HepG2 (cell line): ENCODE data around the gene FOXN3. TPM values are rescaled to one million over a fixed set of nuclear protein-coding genes. Genes with fewer than 3 reads are reported as not detected.

Experiments used
- ATAC-seq: fragments of 200-7000 bp; cut with Tn5 transposase; 3 replicates; pipeline ENCODE4 v1.9.1; 2020; ENCODE audit warnings: mild to moderate bottlenecking, moderate library complexity
- BruUV-seq: library from RNA; stranded (reverse); fragments of 400-500 nt; replicated peaks from 2 replicates; lab custom pipeline; 2021; lab: Mats Ljungman, UMichigan
- CTCF ChIA-PET: fragments of 300-600 bp; formaldehyde crosslinking; extraction: SDS; loops from one replicate; lab custom pipeline; 2021; ENCODE audit warnings: low total read pairs, inconsistent platforms, low intra/inter-chr PET ratio; lab: Yijun Ruan, JAX
- POLR2A ChIA-PET: fragments of 350-600 bp; sonication (Branson Sonifier 250); formaldehyde crosslinking; loops from one replicate; lab custom pipeline; 2020; ENCODE audit warnings: antibody characterized with exemption, inconsistent platforms; lab: Yijun Ruan, JAX
- DNase-seq: peaks from one replicate; pipeline ENCODE4 v3.0.0-alpha.2; 2015; ENCODE audit warnings: low spot score
- FAIRE-seq: peaks from 3 replicates; lab custom pipeline; 2011; peaks lifted over from hg19 to GRCh38; lab: Jason Lieb, UNC
- H2AFZ ChIP-seq: one replicate; pipeline ENCODE4 v1.6.1; 2011; ENCODE audit warnings: low read length, inconsistent platforms
- H3K27ac ChIP-seq: fragments of 300-600 bp; 3 replicates; pipeline ENCODE4 v1.8.0; 2011; ENCODE audit warnings: mixed run types, mild to moderate bottlenecking, mixed read lengths, low read length, inconsistent platforms; ENCODE audit not compliant: insufficient read depth; ENCODE audit errors: extremely low read length
- H3K27me3 ChIP-seq, 2 experiments: fragments of 200-600 bp in 1 of 2; 2 replicates in 1 of 2; 3 replicates in 1 of 2; pipeline versions ENCODE4 v1.6.0 to v1.8.0; 2011; ENCODE audit warnings: low read length in 2 of 2, mild to moderate bottlenecking in 2 of 2, moderate library complexity in 2 of 2, inconsistent platforms in 1 of 2; ENCODE audit not compliant: insufficient read depth in 2 of 2, control insufficient read depth in 1 of 2
- H3K36me3 ChIP-seq, 2 experiments: fragments of 200-600 bp in 1 of 2; replicated peaks in 1 of 2; 2 replicates in 1 of 2; 3 replicates in 1 of 2; pipeline versions ENCODE4 v1.5.1 to v1.8.0; 2011; ENCODE audit warnings: low read length in 2 of 2, inconsistent platforms in 1 of 2; ENCODE audit not compliant: insufficient read depth in 2 of 2, control insufficient read depth in 1 of 2
- H3K4me1 ChIP-seq: 2 replicates; pipeline ENCODE4 v1.5.1; 2012; ENCODE audit warnings: low read length, inconsistent platforms; ENCODE audit not compliant: insufficient read depth
- H3K4me2 ChIP-seq: 2 replicates; pipeline ENCODE4 v1.6.0; 2011; ENCODE audit warnings: low read depth, low read length, inconsistent platforms
- H3K4me3 ChIP-seq, 3 experiments: fragments of 200-600 bp in 1 of 3; sonication (generic), shearing (Covaris generic) in 1 of 3; replicated peaks in 1 of 3; 2 replicates each; pipeline ENCODE4 v1.5.1; 2011 to 2016; ENCODE audit warnings: low read length in 3 of 3, inconsistent platforms in 2 of 3, low read depth in 2 of 3, mild to moderate bottlenecking in 2 of 3, control low read depth in 1 of 3, mixed read lengths in 1 of 3; ENCODE audit not compliant: insufficient read depth in 1 of 3
- H3K79me2 ChIP-seq: one replicate; pipeline ENCODE4 v1.6.1; 2011; ENCODE audit warnings: low read length, inconsistent platforms; ENCODE audit not compliant: insufficient read depth
- H3K9ac ChIP-seq: 2 replicates; pipeline ENCODE4 v1.6.0; 2011; ENCODE audit warnings: mild to moderate bottlenecking, low read depth, low read length, inconsistent platforms; ENCODE audit not compliant: insufficient read depth
- H3K9me3 ChIP-seq: 2 replicates; pipeline ENCODE4 v1.5.1; 2012; ENCODE audit warnings: mild to moderate bottlenecking, low read length
- H4K20me1 ChIP-seq: 2 replicates; pipeline ENCODE4 v1.6.0; 2011; ENCODE audit warnings: inconsistent platforms, mild to moderate bottlenecking, low read length, moderate library complexity; ENCODE audit not compliant: insufficient read depth
- ADNP ChIP-seq: sonication (generic); formaldehyde crosslinking; IDR thresholded peaks from 2 replicates; pipeline ENCODE4 v1.4.0; 2020; ENCODE audit warnings: missing genetic modification reagents
- ATF1 ChIP-seq: IDR thresholded peaks from 2 replicates; pipeline ENCODE4 v1.6.1; 2016; ENCODE audit warnings: mild to moderate bottlenecking, control low read depth
- CAMTA2 ChIP-seq: sonication (generic); formaldehyde crosslinking; IDR thresholded peaks from 2 replicates; pipeline ENCODE4 v1.4.0; 2020; ENCODE audit warnings: mild to moderate bottlenecking, missing genetic modification reagents, borderline replicate concordance
- HMGA1 ChIP-seq: sonication (generic); formaldehyde crosslinking; conservative IDR thresholded peaks from 2 replicates; pipeline ENCODE4 v1.4.0; 2020; ENCODE audit warnings: missing genetic modification reagents
- MEF2D ChIP-seq: sonication (generic); formaldehyde crosslinking; IDR thresholded peaks from 2 replicates; pipeline ENCODE4 v1.5.1; 2020; ENCODE audit warnings: mild to moderate bottlenecking, missing genetic modification reagents
- NFIB ChIP-seq: sonication (generic); formaldehyde crosslinking; IDR thresholded peaks from 2 replicates; pipeline ENCODE4 v1.9.0; 2021; ENCODE audit warnings: missing genetic modification reagents, mild to moderate bottlenecking, borderline replicate concordance
- RAD51 ChIP-seq: fragments of 450-650 bp; IDR thresholded peaks from 2 replicates; pipeline ENCODE4 v1.6.1; 2016; ENCODE audit warnings: borderline replicate concordance
- REPIN1 ChIP-seq: sonication (generic); formaldehyde crosslinking; IDR thresholded peaks from 2 replicates; pipeline ENCODE4 v1.8.0; 2022; ENCODE audit warnings: missing genetic modification reagents, low read depth, mild to moderate bottlenecking, borderline replicate concordance
- ZFX ChIP-seq: sonication (generic); formaldehyde crosslinking; IDR thresholded peaks from 2 replicates; pipeline ENCODE4 v1.4.0; 2020; ENCODE audit warnings: mild to moderate bottlenecking, low read depth, missing genetic modification reagents, moderate library complexity
- ZNF160 ChIP-seq: sonication (generic); formaldehyde crosslinking; IDR thresholded peaks from 2 replicates; pipeline ENCODE4 v1.8.0; 2022; ENCODE audit warnings: mild to moderate bottlenecking, inconsistent platforms, missing genetic modification reagents
- ZNF350 ChIP-seq: sonication (generic); formaldehyde crosslinking; IDR thresholded peaks from 2 replicates; pipeline ENCODE4 v1.4.0; 2020; ENCODE audit warnings: mild to moderate bottlenecking, low read depth, missing genetic modification reagents, borderline replicate concordance
- ZNF552 ChIP-seq: sonication (generic); formaldehyde crosslinking; IDR thresholded peaks from 2 replicates; pipeline ENCODE4 v1.9.0; 2022; ENCODE audit warnings: missing genetic modification reagents, mild to moderate bottlenecking, borderline replicate concordance
- ZNF780A ChIP-seq: sonication (generic); formaldehyde crosslinking; IDR thresholded peaks from 2 replicates; pipeline ENCODE4 v1.8.0; 2022; ENCODE audit warnings: mild to moderate bottlenecking, missing genetic modification reagents, moderate library complexity
- ZNF839 ChIP-seq: sonication (generic); formaldehyde crosslinking; IDR thresholded peaks from 2 replicates; pipeline ENCODE4 v1.4.0; 2020; ENCODE audit warnings: missing genetic modification reagents, mild to moderate bottlenecking, borderline replicate concordance
- WGBS: methylation state at CpG from one replicate; pipeline ENCODE4 v1.1.6; 2017; ENCODE audit warnings: low lambda C conversion rate; 5-methylcytosine and 5-hydroxymethylcytosine counted together
- in situ Hi-C: cut with HindIII; loops from 2 replicates; pipeline ENCODE4 v1.10.0; 2017; ENCODE audit warnings: low pct_unique_long_range_greater_than_20kb; ENCODE audit not compliant: extremely low pct_ligation_motif_present
- intact Hi-C: fragments of 100-400 bp; cut with micrococcal nuclease; formaldehyde crosslinking; loops from one replicate; pipeline ENCODE4 v1.10.0; 2022; ENCODE audit not compliant: unreplicated experiment
- polyA plus RNA-seq, 8 experiments: library from polyadenylated mRNA; depleted of rRNA in 3 of 8; stranded (reverse) in 7 of 8; unstranded in 1 of 8; fragments of >200 nt; fragmentation: Illumina TruSeq in 4 of 8; extraction: Trizol in 4 of 8; gene quantifications; 2 replicates each; pipeline versions ENCODE4 v1.2.1 to v1.2.3, GENCODE V29; 2011 to 2016; ENCODE audit warnings: low read depth in 4 of 8, missing spikeins in 1 of 8, mixed read lengths in 1 of 8; ENCODE audit not compliant: insufficient read depth in 1 of 8
- total RNA-seq, 5 experiments: library from RNA; depleted of rRNA; stranded (reverse); fragments of >200 nt; fragmentation: Illumina TruSeq; extraction: Trizol; gene quantifications; 2 replicates each; pipeline ENCODE4 v1.2.3, GENCODE V29; 2016; ENCODE audit warnings: low read depth in 1 of 5
- TF ChIP-seq, protein P1 (sequence below): sonication (generic); formaldehyde crosslinking; IDR thresholded peaks from 2 replicates; pipeline ENCODE4 v1.8.1; 2022; ENCODE audit warnings: mild to moderate bottlenecking, missing genetic modification reagents
- TF ChIP-seq, protein P2 (sequence below): sonication (generic); formaldehyde crosslinking; IDR thresholded peaks from 2 replicates; pipeline ENCODE4 v1.8.1; 2023; ENCODE audit warnings: mild to moderate bottlenecking, missing genetic modification reagents, borderline replicate concordance
- TF ChIP-seq, protein P3 (sequence below): sonication (generic); formaldehyde crosslinking; IDR thresholded peaks from 2 replicates; pipeline ENCODE4 v1.4.0; 2020; ENCODE audit warnings: mild to moderate bottlenecking, missing genetic modification reagents
- TF ChIP-seq, protein P4 (sequence below): sonication (generic); formaldehyde crosslinking; IDR thresholded peaks from 2 replicates; pipeline ENCODE4 v1.4.0; 2020; ENCODE audit warnings: missing genetic modification reagents

The FOXN3 gene
- total and polyA plus RNA-seq, 2 of the 13 experiments (the other 11 are each of a cell fraction or from before 2014, with no cell fraction given): 32.4 to 70.2 TPM

DNA sequence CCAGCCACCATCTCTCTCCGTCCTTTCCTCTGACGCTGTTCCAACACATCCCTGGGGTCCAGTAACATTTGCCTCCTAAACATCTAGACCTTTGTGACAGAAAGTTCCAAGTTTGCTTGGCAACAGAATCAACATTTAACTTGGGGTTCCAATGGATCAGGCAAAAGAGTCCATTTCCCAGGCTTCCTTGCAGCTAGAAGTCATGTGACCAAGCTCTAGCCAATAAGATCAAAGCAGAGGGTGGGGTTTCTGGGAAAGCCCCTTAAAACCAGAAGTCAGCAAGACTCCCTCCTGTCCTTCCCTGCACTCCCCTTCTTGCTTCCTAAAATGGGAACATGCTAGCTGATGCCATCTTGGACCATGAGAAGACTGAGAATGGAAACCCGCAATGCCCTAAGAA lies 14.7 kb downstream of the FOXN3 start:
- no peak for FAIRE-seq

More for the DNA sequence above, 14.7 kb downstream of the FOXN3 start:
- Histone ChIP-seq H3K9ac (no peak overlapping the region), H3K4me1 (peaks cover 34% of the 10 kb centered on the region), H2AFZ (no peak overlapping the region), H3K4me2 (no peak overlapping the region), H3K79me2 (peaks cover 96% of the 10 kb centered on the region), H3K36me3 (peaks cover 17 to 70% of the 10 kb centered on the region in 2 experiments), H3K9me3 (no peaks in the 10 kb centered on the region), H3K27ac (no peak overlapping the region), H4K20me1 (peaks cover 44% of the 10 kb centered on the region), H3K4me3 (no peak overlapping the region), H3K27me3 (no peaks in the 10 kb centered on the region)
- intact Hi-C loops: no loop called here
- in situ Hi-C loops: loop anchor here (25.0 kb wide), 1 partner anchor 510 kb away; no protein-coding TSS in a partner anchor
- TF ChIP-seq, protein P1, sequence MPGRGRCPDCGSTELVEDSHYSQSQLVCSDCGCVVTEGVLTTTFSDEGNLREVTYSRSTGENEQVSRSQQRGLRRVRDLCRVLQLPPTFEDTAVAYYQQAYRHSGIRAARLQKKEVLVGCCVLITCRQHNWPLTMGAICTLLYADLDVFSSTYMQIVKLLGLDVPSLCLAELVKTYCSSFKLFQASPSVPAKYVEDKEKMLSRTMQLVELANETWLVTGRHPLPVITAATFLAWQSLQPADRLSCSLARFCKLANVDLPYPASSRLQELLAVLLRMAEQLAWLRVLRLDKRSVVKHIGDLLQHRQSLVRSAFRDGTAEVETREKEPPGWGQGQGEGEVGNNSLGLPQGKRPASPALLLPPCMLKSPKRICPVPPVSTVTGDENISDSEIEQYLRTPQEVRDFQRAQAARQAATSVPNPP (CRISPR knock-in tag): no peak
- TF ChIP-seq ZNF780A (CRISPR knock-in tag): no peak
- TF ChIP-seq ZNF350 (CRISPR knock-in tag): no peak
- TF ChIP-seq RAD51: no peak; the same call in 1 of the 2 replicates
- no peak for TF ChIP-seq ADNP
- TF ChIP-seq HMGA1 (CRISPR knock-in tag): no peak
- no peak for TF ChIP-seq ZNF839 (CRISPR knock-in tag)
- TF ChIP-seq, protein P2, sequence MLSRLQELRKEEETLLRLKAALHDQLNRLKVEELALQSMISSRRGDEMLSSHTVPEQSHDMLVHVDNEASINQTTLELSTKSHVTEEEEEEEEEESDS (CRISPR knock-in tag): no peak
- TF ChIP-seq NFIB: no peak
- no peak for TF ChIP-seq ZNF552
- no peak for TF ChIP-seq ZFX (CRISPR knock-in tag)
- no peak for TF ChIP-seq MEF2D
- TF ChIP-seq, protein P3, sequence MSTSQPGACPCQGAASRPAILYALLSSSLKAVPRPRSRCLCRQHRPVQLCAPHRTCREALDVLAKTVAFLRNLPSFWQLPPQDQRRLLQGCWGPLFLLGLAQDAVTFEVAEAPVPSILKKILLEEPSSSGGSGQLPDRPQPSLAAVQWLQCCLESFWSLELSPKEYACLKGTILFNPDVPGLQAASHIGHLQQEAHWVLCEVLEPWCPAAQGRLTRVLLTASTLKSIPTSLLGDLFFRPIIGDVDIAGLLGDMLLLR (CRISPR knock-in tag): no peak
- TF ChIP-seq ZNF160 (CRISPR knock-in tag): no peak
- no peak for TF ChIP-seq CAMTA2 (CRISPR knock-in tag)
- no peak for TF ChIP-seq ATF1
- TF ChIP-seq REPIN1 (CRISPR knock-in tag): no peak
- TF ChIP-seq, protein P4, sequence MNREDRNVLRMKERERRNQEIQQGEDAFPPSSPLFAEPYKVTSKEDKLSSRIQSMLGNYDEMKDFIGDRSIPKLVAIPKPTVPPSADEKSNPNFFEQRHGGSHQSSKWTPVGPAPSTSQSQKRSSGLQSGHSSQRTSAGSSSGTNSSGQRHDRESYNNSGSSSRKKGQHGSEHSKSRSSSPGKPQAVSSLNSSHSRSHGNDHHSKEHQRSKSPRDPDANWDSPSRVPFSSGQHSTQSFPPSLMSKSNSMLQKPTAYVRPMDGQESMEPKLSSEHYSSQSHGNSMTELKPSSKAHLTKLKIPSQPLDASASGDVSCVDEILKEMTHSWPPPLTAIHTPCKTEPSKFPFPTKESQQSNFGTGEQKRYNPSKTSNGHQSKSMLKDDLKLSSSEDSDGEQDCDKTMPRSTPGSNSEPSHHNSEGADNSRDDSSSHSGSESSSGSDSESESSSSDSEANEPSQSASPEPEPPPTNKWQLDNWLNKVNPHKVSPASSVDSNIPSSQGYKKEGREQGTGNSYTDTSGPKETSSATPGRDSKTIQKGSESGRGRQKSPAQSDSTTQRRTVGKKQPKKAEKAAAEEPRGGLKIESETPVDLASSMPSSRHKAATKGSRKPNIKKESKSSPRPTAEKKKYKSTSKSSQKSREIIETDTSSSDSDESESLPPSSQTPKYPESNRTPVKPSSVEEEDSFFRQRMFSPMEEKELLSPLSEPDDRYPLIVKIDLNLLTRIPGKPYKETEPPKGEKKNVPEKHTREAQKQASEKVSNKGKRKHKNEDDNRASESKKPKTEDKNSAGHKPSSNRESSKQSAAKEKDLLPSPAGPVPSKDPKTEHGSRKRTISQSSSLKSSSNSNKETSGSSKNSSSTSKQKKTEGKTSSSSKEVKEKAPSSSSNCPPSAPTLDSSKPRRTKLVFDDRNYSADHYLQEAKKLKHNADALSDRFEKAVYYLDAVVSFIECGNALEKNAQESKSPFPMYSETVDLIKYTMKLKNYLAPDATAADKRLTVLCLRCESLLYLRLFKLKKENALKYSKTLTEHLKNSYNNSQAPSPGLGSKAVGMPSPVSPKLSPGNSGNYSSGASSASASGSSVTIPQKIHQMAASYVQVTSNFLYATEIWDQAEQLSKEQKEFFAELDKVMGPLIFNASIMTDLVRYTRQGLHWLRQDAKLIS (CRISPR knock-in tag): no peak
- ChIA-PET CTCF (no interaction called here), POLR2A (no interaction called here)
- 95% methylated on average over 3 of the region's 3 CpGs for WGBS
- DNase-seq (no peak), ATAC-seq (no peak)
- BruUV-seq: no TSS peak
